ENCODE results near the gene DMD. TPM values are rescaled to one million over a fixed set of nuclear protein-coding genes. Genes with fewer than 3 reads are reported as not detected.

Gene DMD
- total RNA-seq, 1 donor from 2014 or later, result 9.7 TPM

DNA sequence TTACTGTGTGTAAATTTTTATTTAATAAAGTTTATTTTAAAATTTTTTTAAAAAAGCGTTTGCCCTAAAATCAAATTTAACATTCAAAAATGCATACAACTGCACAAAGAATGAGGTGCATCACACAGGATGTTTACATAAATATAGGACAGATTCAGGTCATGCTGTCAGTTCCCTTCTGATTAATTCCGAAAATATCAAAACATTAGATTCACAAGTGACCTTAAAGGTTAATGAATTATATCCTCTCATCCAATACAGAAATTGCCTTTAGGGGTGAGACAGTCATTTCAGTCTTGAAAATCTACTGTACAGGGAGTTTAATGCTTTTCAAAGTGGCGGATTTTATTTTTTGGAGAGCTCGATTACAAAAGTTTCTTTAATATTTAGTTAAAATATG, 1930.8 kb downstream of the DMD start:
- H3K36me3 Mint-ChIP-seq (ENCODE audit: low read depth), result peaks cover 2% of the 10 kb centered on the region
- peaks cover 4% of the 10 kb centered on the region for H3K4me1 Mint-ChIP-seq
- no peak overlapping the region for H3K27ac Mint-ChIP-seq (ENCODE audit: unreplicated experiment)
- no peaks in the 10 kb centered on the region for H3K27me3 Mint-ChIP-seq (ENCODE audit: low read depth)
- H3K4me3 Mint-ChIP-seq, result no peak overlapping the region
- TF ChIP-seq, protein P1, sequence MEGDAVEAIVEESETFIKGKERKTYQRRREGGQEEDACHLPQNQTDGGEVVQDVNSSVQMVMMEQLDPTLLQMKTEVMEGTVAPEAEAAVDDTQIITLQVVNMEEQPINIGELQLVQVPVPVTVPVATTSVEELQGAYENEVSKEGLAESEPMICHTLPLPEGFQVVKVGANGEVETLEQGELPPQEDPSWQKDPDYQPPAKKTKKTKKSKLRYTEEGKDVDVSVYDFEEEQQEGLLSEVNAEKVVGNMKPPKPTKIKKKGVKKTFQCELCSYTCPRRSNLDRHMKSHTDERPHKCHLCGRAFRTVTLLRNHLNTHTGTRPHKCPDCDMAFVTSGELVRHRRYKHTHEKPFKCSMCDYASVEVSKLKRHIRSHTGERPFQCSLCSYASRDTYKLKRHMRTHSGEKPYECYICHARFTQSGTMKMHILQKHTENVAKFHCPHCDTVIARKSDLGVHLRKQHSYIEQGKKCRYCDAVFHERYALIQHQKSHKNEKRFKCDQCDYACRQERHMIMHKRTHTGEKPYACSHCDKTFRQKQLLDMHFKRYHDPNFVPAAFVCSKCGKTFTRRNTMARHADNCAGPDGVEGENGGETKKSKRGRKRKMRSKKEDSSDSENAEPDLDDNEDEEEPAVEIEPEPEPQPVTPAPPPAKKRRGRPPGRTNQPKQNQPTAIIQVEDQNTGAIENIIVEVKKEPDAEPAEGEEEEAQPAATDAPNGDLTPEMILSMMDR (conservative IDR thresholded peaks at IDR 0.05), result no peak
- peaks cover 3% of the 10 kb centered on the region for H3K9me3 Mint-ChIP-seq
- no peak for DNase-seq (ENCODE audit: low read depth, low spot score)

DNA sequence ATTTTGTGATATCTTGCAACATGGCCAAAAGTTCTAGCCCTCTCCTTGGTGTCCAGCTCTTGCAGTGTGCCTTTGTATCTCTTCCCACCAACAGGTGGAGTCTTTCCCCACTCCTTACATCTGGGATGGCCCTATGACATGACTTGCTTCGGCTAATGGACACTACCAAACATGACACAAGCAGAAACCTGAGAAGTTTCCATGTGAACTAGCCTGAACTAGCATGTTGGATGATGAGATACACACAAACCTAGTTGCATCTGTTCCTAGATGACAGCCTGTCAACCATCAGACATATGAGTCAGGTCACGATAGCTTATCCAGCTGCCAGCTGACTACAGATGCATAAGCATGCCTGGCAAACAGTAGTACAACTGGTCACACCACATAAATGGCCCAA, 1932.0 kb downstream of the DMD start:
- no peak for DNase-seq (ENCODE audit: low read depth, low spot score)
- peaks cover 3% of the 10 kb centered on the region for H3K9me3 Mint-ChIP-seq
- TF ChIP-seq, protein P1 (conservative IDR thresholded peaks at IDR 0.05), result peak; percentile 39
- H3K4me3 Mint-ChIP-seq, result no peak overlapping the region
- peaks cover 4% of the 10 kb centered on the region for H3K4me1 Mint-ChIP-seq
- no peaks in the 10 kb centered on the region for H3K36me3 Mint-ChIP-seq (ENCODE audit: low read depth)
- no peaks in the 10 kb centered on the region for H3K27me3 Mint-ChIP-seq (ENCODE audit: low read depth)
- H3K27ac Mint-ChIP-seq (ENCODE audit: unreplicated experiment), result no peak overlapping the region

DNA sequence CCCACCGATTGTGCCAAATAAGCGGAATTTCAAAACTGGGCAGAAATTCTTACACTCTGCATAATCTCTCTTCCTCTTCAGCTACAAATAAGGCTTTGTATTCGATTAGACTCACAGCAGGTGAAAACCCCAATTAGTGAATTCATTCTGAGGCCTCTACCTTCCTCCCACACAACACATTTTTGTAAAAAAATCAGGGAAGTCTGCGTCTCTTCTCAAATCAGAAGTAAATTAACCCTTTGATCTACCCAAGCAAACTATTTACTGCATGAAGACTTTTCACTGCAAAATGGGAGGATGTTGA, 1938.9 kb downstream of the DMD start:
- H3K9me3 Mint-ChIP-seq, result peaks cover 7% of the 10 kb centered on the region
- TF ChIP-seq, protein P1 (conservative IDR thresholded peaks at IDR 0.05), result no peak

DNA sequence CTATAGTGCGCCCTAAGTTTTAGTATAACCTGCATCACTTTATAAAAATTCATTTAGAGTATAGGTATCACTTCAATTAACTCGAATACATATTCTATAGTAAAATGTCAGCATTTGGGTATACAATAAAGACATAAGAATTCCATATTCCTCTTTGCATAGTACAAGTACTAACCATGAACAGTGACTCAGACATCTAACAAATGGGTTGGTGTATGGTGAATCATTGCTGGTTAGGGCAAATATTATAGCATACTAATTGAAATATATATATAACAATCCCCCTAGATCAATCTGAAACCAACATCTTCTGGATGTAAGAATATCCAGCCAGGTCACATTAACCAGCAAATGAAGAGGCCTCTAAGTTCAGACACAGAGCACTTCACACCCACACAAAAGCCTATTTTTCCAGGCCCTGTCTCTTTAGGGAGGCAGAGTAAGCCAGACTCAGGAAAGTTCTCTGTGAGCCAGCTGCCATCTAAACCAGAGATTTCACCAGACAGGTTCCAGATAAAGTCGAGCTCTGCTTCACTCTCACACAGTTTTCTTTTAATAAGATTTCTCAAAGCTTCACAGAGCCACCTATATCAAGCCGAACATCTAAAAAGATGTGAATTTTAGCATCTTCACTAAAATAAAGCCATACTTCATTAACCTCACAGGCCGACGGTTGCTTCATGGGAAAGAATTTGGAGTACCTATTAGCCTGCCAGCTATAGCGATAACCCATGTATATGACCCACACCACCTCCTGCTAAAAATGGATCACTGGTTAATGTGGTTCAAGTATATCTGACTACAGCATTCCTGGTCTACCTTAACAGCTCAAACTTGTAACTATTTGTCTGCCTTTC, 1939.5 kb downstream of the DMD start:
- DNase-seq (ENCODE audit: low read depth, low spot score), result no peak
- Mint-ChIP-seq H3K4me3 (no peak overlapping the region), H3K4me1 (peaks cover 16% of the 10 kb centered on the region), H3K27me3 (ENCODE audit: low read depth) (no peaks in the 10 kb centered on the region), H3K9me3 (peaks cover 7% of the 10 kb centered on the region), H3K27ac (ENCODE audit: unreplicated experiment) (no peak overlapping the region), H3K36me3 (ENCODE audit: low read depth) (no peaks in the 10 kb centered on the region)
- TF ChIP-seq, protein P1 (conservative IDR thresholded peaks at IDR 0.05), result no peak

More for the DNA sequence above, 1938.9 kb downstream of the DMD start:
- no peak overlapping the region for H3K4me3 Mint-ChIP-seq
- no peak for DNase-seq (ENCODE audit: low read depth, low spot score)
- no peak overlapping the region for H3K27ac Mint-ChIP-seq (ENCODE audit: unreplicated experiment)
- no peaks in the 10 kb centered on the region for H3K36me3 Mint-ChIP-seq (ENCODE audit: low read depth)
- no peaks in the 10 kb centered on the region for H3K27me3 Mint-ChIP-seq (ENCODE audit: low read depth)
- H3K4me1 Mint-ChIP-seq, result peaks cover 16% of the 10 kb centered on the region

DNA sequence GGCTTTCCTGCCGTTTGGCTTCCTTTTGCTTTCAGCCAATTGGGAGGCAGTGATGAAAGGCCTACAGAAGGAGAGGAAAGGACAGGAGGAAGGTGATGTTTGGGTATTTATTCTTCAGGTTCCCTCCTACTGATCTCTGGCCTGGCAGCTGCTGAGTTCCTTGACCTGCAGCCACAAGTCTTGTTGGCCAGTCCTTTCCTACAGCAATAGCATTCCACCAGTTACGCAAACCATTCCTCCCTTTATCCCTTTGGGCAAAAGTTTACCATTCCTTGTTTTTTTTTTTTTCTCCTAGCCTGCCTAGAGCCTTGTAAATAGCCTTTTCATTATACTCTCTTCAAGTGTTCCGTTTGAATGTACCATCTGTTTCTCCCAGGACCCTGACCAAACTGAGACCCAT, 1941.4 kb downstream of the DMD start:
- Mint-ChIP-seq H3K27me3 (ENCODE audit: low read depth) (peaks cover 3% of the 10 kb centered on the region), H3K36me3 (ENCODE audit: low read depth) (no peaks in the 10 kb centered on the region)
- TF ChIP-seq, protein P1 (conservative IDR thresholded peaks at IDR 0.05), result no peak

More for the DNA sequence above, 1941.4 kb downstream of the DMD start:
- Mint-ChIP-seq H3K4me1 (peaks cover 28% of the 10 kb centered on the region), H3K9me3 (peaks cover 7% of the 10 kb centered on the region), H3K27ac (ENCODE audit: unreplicated experiment) (no peak overlapping the region), H3K4me3 (no peak overlapping the region)
- no peak for DNase-seq (ENCODE audit: low read depth, low spot score)
